Neuron (in vitro differentiated cells): ENCODE results near the gene RSBN1L.
"Not testable (repeated sequence)": the region's sequence is repeated elsewhere in the genome, so short reads cannot be mapped to it uniquely, and the experiment has no call there.

Experiments used
- H2AFZ ChIP-seq: one replicate; pipeline ENCODE4 v1.6.1; 2013; ENCODE audit warnings: low read depth, mild to moderate bottlenecking, inconsistent platforms, low read length, moderate library complexity
- H3K27me3 ChIP-seq: one replicate; pipeline ENCODE4 v1.6.1; 2013; ENCODE audit warnings: low read length; ENCODE audit not compliant: insufficient read depth
- H3K36me3 ChIP-seq: one replicate; pipeline ENCODE4 v1.6.1; 2013; ENCODE audit warnings: low read length; ENCODE audit not compliant: insufficient read depth
- H3K4me1 ChIP-seq: one replicate; pipeline ENCODE4 v1.6.1; 2013; ENCODE audit warnings: low read length; ENCODE audit not compliant: insufficient read depth
- H3K4me3 ChIP-seq: 2 replicates; pipeline ENCODE4 v1.5.1; 2013; ENCODE audit warnings: mild to moderate bottlenecking, low read length, moderate library complexity
- H3K9me3 ChIP-seq: one replicate; pipeline ENCODE4 v1.6.1; 2013; ENCODE audit warnings: low read length

RSBN1L gene

GRCh38 chr7:77770316-77770715 is 74.1 kb downstream of the RSBN1L start:
- peaks cover 2% of the 10 kb centered on the region for H3K9me3 ChIP-seq
- no peak overlapping the region for H2AFZ ChIP-seq
- no peaks in the 10 kb centered on the region for H3K4me1 ChIP-seq
- H3K36me3 ChIP-seq = peaks cover 47% of the 10 kb centered on the region
- no peaks in the 10 kb centered on the region for H3K27me3 ChIP-seq
- H3K4me3 ChIP-seq = no peak overlapping the region

- peaks cover 51% of the 10 kb centered on the region for H3K36me3 ChIP-seq
- no peak overlapping the region for H3K4me3 ChIP-seq
- H2AFZ ChIP-seq = no peak overlapping the region
- H3K9me3 ChIP-seq = peaks cover 2% of the 10 kb centered on the region
- H3K4me1 ChIP-seq = no peaks in the 10 kb centered on the region
- no peaks in the 10 kb centered on the region for H3K27me3 ChIP-seq
Measured at GRCh38 chr7:77771901-77772300, 75.6 kb downstream of the RSBN1L start.

GRCh38 chr7:77778535-77778934 is 82.3 kb downstream of the RSBN1L start:
- no peak overlapping the region for H2AFZ ChIP-seq
- peaks cover 65% of the 10 kb centered on the region for H3K36me3 ChIP-seq

GRCh38 chr7:77782383-77782782 is 86.1 kb downstream of the RSBN1L start:
- no peaks in the 10 kb centered on the region for H3K4me1 ChIP-seq
- H3K36me3 ChIP-seq = peaks cover 41% of the 10 kb centered on the region
- H3K9me3 ChIP-seq = no peaks in the 10 kb centered on the region
- H3K27me3 ChIP-seq = no peaks in the 10 kb centered on the region
- no peak overlapping the region for H2AFZ ChIP-seq
- H3K4me3 ChIP-seq = no peak overlapping the region

More at GRCh38 chr7:77778535-77778934, 82.3 kb downstream of the RSBN1L start:
- no peaks in the 10 kb centered on the region for H3K27me3 ChIP-seq
- no peak overlapping the region for H3K4me3 ChIP-seq
- H3K4me1 ChIP-seq = no peaks in the 10 kb centered on the region
- peaks cover 2% of the 10 kb centered on the region for H3K9me3 ChIP-seq

- Histone ChIP-seq H3K4me3 (no peak overlapping the region), H3K36me3 (peaks cover 39% of the 10 kb centered on the region), H3K27me3 (no peaks in the 10 kb centered on the region), H3K4me1 (no peaks in the 10 kb centered on the region), H2AFZ (no peak overlapping the region), H3K9me3 (no peaks in the 10 kb centered on the region)
Measured at GRCh38 chr7:77783111-77783510, 86.9 kb downstream of the RSBN1L start.

- Histone ChIP-seq H3K9me3 (no peaks in the 10 kb centered on the region), H3K4me3 (no peak overlapping the region), H3K36me3 (peaks cover 35% of the 10 kb centered on the region), H2AFZ (no peak overlapping the region), H3K4me1 (no peaks in the 10 kb centered on the region), H3K27me3 (no peaks in the 10 kb centered on the region)
Measured at GRCh38 chr7:77783545-77783944, 87.3 kb downstream of the RSBN1L start.

DNA sequence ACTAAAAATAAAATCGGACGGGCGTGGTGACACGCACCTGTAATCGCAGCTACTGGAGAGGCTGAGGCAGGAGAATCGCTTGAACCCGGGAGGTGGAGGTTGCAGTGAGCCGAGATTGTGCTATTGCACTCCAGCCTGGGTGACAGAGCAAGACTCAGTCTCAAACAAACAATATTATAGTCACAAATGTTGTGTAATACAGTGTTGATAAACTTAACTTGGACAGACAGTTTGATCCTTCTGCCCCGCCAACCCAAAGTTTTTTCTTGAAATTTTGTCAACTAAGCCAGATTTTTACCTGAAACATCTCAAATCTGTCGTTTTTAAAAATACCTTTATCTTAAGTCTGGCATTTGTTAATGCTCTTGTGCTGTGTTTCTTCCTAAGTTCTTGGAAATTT is 88.2 kb downstream of the RSBN1L start:
- H3K36me3 ChIP-seq = peaks cover 28% of the 10 kb centered on the region

GRCh38 chr7:77786018-77786417 is 89.8 kb downstream of the RSBN1L start:
- Histone ChIP-seq H3K36me3 (peaks cover 15% of the 10 kb centered on the region), H3K4me1 (no peaks in the 10 kb centered on the region), H3K27me3 (no peaks in the 10 kb centered on the region), H3K4me3 (no peak overlapping the region), H3K9me3 (no peaks in the 10 kb centered on the region), H2AFZ (no peak overlapping the region)

More for the DNA sequence above, 88.2 kb downstream of the RSBN1L start:
- not testable (repeated sequence) for H3K9me3 ChIP-seq, H3K27me3 ChIP-seq, H3K4me1 ChIP-seq, H3K4me3 ChIP-seq, H2AFZ ChIP-seq

DNA sequence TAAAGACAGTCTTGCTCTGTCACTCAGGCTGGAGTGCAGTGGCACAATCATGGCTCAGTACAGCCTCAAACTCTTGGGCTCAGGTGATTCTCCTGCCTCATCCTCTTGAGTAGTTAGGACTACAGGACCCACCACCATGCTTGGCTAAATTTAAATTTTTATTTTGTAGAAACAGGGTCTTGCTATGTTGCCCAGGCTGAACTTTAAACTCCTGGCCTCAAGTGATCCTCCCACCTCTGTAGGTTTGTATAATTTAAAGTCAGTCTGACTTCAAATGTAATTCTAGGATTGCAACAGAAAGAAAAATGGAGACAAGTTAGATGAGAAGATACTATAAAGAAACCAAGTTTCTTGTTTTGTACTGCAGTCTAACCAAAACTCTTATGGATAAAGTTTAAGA is 90.5 kb downstream of the RSBN1L start:
- H3K4me3 ChIP-seq = no peak overlapping the region

DNA sequence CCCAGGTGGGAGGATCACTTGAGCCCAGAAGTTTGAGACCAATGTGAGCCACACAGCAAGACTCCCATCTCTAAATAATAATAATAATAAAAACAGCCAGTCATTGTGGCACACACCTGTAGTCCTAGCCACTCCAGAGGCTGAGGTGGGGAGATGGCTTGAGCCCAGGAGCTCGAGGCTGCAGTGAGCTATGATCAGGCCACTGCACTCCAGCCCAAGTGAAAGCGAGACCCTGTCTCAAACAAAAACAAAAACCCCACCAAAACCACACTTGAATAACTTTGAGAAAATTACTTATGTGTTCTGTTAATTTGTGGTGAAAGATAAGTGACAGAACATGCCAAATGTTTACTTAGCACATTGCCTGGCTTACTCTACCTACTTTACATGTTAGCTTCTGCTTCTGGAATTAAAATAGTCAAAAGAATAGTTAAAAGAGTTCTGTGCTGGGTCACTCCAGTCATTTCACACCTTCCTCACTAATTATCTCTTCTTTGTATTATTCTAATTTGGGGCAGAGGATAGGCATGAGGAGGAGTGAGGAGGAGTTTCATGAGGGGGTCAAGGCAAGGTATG is 92.2 kb downstream of the RSBN1L start:
- no peaks in the 10 kb centered on the region for H3K9me3 ChIP-seq
- peaks cover 3% of the 10 kb centered on the region for H3K36me3 ChIP-seq
- no peaks in the 10 kb centered on the region for H3K4me1 ChIP-seq
- H3K27me3 ChIP-seq = no peaks in the 10 kb centered on the region
- no peak overlapping the region for H2AFZ ChIP-seq
- no peak overlapping the region for H3K4me3 ChIP-seq

More for the DNA sequence above, 90.5 kb downstream of the RSBN1L start:
- Histone ChIP-seq H3K9me3 (no peaks in the 10 kb centered on the region), H3K36me3 (peaks cover 10% of the 10 kb centered on the region), H3K27me3 (no peaks in the 10 kb centered on the region), H2AFZ (no peak overlapping the region), H3K4me1 (no peaks in the 10 kb centered on the region)

- Histone ChIP-seq H2AFZ (no peak overlapping the region), H3K4me3 (no peak overlapping the region), H3K27me3 (no peaks in the 10 kb centered on the region), H3K36me3 (peaks cover 17% of the 10 kb centered on the region), H3K9me3 (no peaks in the 10 kb centered on the region), H3K4me1 (peaks cover under 1% of the 10 kb centered on the region)
Measured at GRCh38 chr7:77791336-77791735, 95.1 kb downstream of the RSBN1L start.

- H3K4me1 ChIP-seq = peaks cover 7% of the 10 kb centered on the region
- peaks cover 17% of the 10 kb centered on the region for H3K36me3 ChIP-seq
- H2AFZ ChIP-seq = no peak overlapping the region
- H3K27me3 ChIP-seq = no peaks in the 10 kb centered on the region
- no peaks in the 10 kb centered on the region for H3K9me3 ChIP-seq
- no peak overlapping the region for H3K4me3 ChIP-seq
Measured at GRCh38 chr7:77791956-77792355, 95.7 kb downstream of the RSBN1L start.

DNA sequence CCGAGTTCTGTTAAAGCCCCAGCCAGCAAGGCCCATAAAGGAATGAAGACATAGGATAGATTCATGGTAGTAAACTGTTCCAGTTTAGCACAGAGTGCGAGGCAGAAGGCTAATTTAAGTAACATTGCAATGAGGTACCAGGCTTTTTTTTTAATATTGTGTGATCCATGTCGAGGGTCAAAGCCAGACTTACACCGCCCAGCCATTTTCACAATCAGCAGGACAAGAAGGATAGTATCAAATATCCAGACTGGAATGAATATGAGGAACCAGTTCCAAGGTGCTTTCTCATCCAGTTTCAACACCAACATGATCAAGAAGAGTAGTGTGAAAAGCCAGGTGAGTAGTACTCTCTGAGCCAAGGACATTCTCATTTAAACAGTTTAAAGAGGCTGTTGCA is 97.7 kb downstream of the RSBN1L start:
- peaks cover 17% of the 10 kb centered on the region for H3K36me3 ChIP-seq
- no peaks in the 10 kb centered on the region for H3K9me3 ChIP-seq
- peaks cover 12% of the 10 kb centered on the region for H3K4me1 ChIP-seq
- no peak overlapping the region for H2AFZ ChIP-seq
- no peak overlapping the region for H3K4me3 ChIP-seq
- H3K27me3 ChIP-seq = no peaks in the 10 kb centered on the region

DNA sequence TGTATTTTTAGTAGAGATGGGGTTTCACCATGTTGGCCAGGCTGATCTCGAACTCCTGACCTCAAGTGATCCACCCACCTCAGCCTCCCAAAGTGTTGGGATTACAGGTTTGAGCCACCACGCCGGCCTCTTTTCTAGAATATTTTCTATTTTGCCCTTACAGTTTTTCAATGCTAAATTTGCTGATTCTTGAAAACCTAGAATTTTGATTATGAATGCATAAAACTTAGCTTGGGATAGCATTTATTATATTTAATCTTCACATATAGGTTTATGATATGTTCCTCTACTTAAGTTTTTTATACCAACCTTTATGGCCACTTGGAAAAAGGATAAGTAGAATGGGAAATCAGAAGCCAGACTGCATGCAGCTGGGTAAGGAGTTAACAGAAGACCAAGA is 99.8 kb downstream of the RSBN1L start:
- H3K36me3 ChIP-seq = peaks cover 17% of the 10 kb centered on the region
- no peak overlapping the region for H2AFZ ChIP-seq
- H3K9me3 ChIP-seq = no peaks in the 10 kb centered on the region
- no peaks in the 10 kb centered on the region for H3K27me3 ChIP-seq
- H3K4me3 ChIP-seq = no peak overlapping the region
- H3K4me1 ChIP-seq = peaks cover 26% of the 10 kb centered on the region
